Fibroblast of the aortic adventitia (primary cell): ENCODE results near the gene ELP1. TPM values are rescaled to one million over a fixed set of nuclear protein-coding genes. Genes with fewer than 3 reads are reported as not detected.
"Not testable (repeated sequence)": the region's sequence is repeated elsewhere in the genome, so short reads cannot be mapped to it uniquely, and the experiment has no call there.

Experiments used
- DNase-seq: peaks from one replicate; pipeline ENCODE4 v3.0.0-alpha.2; 2010; ENCODE audit warnings: low read depth
- H3K4me3 ChIP-seq: 2 replicates; pipeline ENCODE4 v1.5.1; 2011; ENCODE audit warnings: low read depth, mild to moderate bottlenecking, control low read depth, low read length, moderate library complexity
- total RNA-seq: library from RNA; depleted of rRNA; stranded (reverse); fragments of >200 nt; gene quantifications from 2 replicates; pipeline ENCODE4 v1.2.3, GENCODE V29; 2012; ENCODE audit warnings: low replicate concordance
- TF ChIP-seq, protein P1 (sequence below): IDR thresholded peaks from 2 replicates; pipeline ENCODE4 v1.5.1; 2011; ENCODE audit warnings: mild to moderate bottlenecking, low read length, control low read depth, inconsistent platforms; ENCODE audit not compliant: insufficient read depth

Gene ELP1
- total RNA-seq, 1 donor, result 32.3 TPM

DNA sequence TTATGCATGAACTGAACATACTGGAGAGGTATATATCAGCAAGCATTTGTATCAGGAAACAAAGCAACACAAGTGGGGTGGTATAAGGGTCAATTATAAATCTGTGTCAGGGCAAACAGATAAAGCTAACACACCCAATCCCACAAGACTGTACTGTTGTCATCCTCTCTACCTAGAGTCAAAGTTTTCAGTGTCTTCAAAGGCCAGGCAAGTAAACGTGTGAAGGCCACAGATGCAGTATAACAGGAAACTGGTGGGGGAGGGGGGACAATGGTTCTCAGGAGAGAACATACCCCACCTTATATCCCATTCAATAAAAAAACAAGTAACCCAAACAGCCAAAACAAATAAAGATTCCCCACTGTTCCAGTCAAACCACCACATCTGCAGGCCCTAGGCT lies 22.1 kb downstream of the ELP1 start:
- DNase-seq, result no peak
- H3K4me3 ChIP-seq, result no peak overlapping the region
- TF ChIP-seq, protein P1, sequence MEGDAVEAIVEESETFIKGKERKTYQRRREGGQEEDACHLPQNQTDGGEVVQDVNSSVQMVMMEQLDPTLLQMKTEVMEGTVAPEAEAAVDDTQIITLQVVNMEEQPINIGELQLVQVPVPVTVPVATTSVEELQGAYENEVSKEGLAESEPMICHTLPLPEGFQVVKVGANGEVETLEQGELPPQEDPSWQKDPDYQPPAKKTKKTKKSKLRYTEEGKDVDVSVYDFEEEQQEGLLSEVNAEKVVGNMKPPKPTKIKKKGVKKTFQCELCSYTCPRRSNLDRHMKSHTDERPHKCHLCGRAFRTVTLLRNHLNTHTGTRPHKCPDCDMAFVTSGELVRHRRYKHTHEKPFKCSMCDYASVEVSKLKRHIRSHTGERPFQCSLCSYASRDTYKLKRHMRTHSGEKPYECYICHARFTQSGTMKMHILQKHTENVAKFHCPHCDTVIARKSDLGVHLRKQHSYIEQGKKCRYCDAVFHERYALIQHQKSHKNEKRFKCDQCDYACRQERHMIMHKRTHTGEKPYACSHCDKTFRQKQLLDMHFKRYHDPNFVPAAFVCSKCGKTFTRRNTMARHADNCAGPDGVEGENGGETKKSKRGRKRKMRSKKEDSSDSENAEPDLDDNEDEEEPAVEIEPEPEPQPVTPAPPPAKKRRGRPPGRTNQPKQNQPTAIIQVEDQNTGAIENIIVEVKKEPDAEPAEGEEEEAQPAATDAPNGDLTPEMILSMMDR, result no peak

DNA sequence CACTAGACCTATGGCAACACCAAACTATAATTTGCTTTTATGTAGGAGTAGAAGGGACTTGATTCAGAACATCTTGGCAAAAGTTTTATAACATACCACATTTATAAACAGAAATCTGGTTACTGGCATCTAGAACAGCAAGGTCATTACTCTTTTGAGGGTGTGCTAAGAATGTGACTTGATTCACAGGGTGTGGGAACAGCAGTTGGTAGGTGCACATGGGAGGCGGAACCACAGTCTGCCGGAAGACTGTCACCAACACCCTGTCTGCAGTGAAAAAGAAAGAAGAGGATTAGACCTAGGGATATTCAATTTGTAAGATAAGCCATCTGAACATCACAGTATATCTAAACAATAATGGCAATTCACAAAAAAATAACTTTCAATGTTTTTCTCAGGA lies 23.0 kb downstream of the ELP1 start:
- TF ChIP-seq, protein P1, result no peak
- DNase-seq, result no peak
- no peak overlapping the region for H3K4me3 ChIP-seq

DNA sequence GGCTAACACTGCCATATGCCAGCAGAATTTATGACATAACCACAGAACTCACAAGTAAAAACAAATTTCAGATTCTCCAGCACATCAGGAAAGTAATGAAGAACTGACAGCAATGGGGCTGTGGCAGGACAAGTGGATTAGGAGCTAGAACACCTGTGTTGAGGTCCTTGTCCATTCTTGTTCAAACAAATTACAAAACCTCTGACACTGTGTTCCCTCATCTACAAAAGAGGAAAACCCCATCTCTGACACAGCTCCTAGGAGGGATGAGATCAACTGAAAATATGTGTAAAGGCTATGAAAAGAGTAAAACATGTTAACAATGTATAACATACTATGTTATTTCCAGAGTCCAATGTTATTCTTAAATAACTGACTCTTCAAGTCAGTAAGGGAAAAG lies 23.5 kb downstream of the ELP1 start:
- H3K4me3 ChIP-seq, result no peak overlapping the region
- no peak for DNase-seq
- TF ChIP-seq, protein P1, result no peak

DNA sequence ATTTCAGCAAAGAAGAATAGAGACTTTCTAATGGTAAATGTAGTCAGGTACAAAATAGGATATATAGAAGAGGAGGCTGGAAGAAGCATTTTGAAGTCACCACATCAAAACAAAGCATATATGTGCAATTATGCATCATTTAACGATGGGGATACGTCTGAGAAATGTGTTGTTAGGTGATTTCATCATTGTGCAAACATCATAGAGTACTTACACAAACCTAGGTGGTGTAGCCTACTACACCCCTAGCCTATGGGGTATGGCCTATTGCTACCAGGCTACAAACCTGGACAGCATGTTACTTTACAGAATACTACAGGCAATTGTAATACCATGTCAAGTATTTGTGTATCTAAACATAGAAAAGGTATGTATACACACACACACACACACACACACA lies 28.4 kb downstream of the ELP1 start:
- TF ChIP-seq, protein P1, result no peak
- no peak overlapping the region for H3K4me3 ChIP-seq
- DNase-seq, result no peak

DNA sequence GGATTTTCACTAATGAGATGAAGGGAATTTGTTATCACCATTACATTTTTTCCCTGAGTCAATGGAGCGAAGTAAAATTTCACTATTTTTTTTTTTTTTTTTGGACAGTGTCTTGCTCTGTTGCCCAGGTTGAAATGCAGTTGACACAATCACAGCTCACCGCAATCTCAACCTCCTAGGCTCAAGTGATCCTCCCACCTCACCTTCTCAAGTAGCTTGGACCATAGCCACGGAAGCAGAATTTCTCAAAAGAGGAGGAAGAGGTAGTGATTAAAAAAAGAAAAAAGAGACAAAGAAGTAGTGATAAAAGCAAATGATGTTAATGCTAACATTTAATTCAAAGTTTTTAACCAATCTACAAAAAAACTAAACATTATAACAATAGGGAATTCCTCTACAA lies 29.8 kb downstream of the ELP1 start:
- DNase-seq, result no peak
- TF ChIP-seq, protein P1, result no peak
- no peak overlapping the region for H3K4me3 ChIP-seq

DNA sequence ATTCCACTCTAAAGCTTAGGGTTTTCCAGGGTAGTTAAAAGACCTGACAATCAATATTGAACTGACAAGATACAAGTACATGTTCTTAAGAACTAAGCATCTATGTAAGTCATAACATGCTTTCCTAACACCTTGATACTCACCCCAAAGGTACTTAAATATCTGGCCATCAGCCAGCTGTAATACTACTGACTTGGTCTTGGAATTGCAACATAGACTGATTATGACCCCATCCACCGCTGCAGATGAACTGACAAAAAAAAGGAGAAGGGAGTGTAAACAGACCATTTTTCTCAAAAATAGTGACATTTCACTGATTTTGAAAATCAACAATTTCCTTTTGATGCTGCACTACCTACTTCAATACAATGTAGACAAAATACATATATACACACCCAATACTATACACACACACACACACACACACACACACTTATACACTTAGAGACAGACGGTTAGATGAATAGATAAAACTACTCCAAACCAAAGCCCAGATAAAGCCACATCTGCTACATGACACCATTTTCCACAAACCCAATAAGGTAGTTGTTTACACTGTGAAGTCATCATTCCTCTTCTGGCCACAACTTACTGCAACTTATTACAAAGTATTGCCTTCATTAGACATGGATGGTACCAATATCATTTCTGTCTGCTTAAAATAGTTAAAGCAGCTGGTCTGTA lies 30.4 kb downstream of the ELP1 start:
- H3K4me3 ChIP-seq, result no peak overlapping the region
- DNase-seq, result no peak
- TF ChIP-seq, protein P1, result no peak

DNA sequence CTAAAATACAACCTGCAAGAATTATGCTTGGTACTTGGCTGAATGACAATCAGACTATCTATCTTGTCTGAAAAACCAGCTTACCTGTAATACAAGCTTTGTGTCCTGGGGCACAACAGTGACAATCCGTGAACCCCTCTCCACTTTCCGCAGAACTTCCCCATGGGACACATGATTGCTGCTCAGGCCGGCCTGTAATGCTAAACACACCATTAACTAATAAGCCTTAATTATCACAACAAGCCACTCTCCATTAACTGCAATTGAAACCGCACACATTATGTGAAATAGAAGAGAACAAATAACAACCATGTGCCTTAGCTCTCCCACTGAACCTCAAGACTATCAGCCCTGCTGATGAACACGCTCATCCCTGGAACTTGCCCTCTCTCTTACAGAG lies 33.7 kb downstream of the ELP1 start:
- no peak overlapping the region for H3K4me3 ChIP-seq
- DNase-seq, result no peak
- TF ChIP-seq, protein P1, result no peak

DNA sequence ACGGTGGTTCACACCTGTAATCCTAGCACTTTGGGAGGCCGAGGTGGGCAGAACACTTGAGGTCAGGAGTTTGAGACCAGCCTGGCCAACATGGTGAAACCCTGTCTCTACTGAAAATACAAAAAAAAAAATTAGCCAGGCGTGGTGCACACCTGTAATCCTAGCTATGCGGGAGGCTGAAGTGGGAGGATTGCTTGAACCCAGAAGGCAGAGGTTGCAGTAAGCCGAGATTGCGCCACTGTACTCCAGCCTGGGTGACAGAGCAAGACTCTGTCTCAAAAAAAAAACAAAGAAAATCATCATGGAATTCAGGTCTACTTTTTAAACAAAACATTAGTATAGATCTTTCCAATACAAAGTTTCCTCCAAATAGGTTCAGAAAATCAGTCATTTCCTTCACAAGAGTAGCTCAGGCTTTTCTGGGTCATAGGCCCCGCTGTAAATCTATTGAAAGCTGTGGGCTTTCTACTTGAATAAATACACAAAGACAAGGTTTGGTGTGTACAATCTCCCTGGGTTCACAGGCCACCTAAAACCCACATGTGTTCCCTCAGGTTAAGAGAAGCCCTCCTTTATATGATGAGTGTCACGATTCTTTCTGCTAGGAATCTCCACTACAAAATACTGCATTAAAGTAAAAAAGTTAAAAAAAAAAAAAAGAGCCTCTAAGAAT lies 34.8 kb downstream of the ELP1 start:
- H3K4me3 ChIP-seq, DNase-seq: not testable (repeated sequence)
